Pancreas (tissue), 10 donors: ENCODE results near the gene GLS2. TPM values are rescaled to one million over a fixed set of nuclear protein-coding genes. Genes with fewer than 3 reads are reported as not detected.

Experiments
- ATAC-seq, 4 donors: fragments of 200-7000 bp; cut with Tn5 transposase; one replicate each; pipeline versions ENCODE4 v1.8.0 to v1.9.1; 2020; ENCODE audit warnings: mild to moderate bottlenecking in 4 of 4, moderate library complexity in 4 of 4
- DNase-seq, 6 donors: peaks; one replicate each; pipeline ENCODE4 v3.0.0-alpha.2; 2020
- FAIRE-seq: peaks from 2 replicates; lab custom pipeline; 2012; peaks lifted over from hg19 to GRCh38; lab: Jason Lieb, UNC
- H3K27ac ChIP-seq, 4 donors: fragments of 200-600 bp; sonication (generic); 1 replicate in 3 of 4; 2 replicates in 1 of 4; pipeline versions ENCODE4 v1.5.0 to v1.8.0; 2020
- H3K27me3 ChIP-seq, 4 donors: fragments of 200-600 bp; one replicate each; pipeline ENCODE4 v1.8.0; 2021
- H3K36me3 ChIP-seq, 3 donors: fragments of 200-600 bp; sonication (generic) in 1 of 3; one replicate each; pipeline versions ENCODE4 v1.5.0 to v1.8.0; 2020 to 2021
- H3K4me1 ChIP-seq, 3 donors: fragments of 200-600 bp; one replicate each; pipeline ENCODE4 v1.8.0; 2021
- H3K4me3 ChIP-seq, 4 donors: fragments of 200-600 bp; sonication (generic) in 2 of 4; one replicate each; pipeline versions ENCODE4 v1.5.0 to v1.8.0; 2020 to 2021
- H3K9me3 ChIP-seq, 4 donors: fragments of 200-600 bp; one replicate each; pipeline ENCODE4 v1.8.0; 2021
- CTCF ChIP-seq, 4 donors: fragments of 200-600 bp; sonication (generic) in 3 of 4; IDR thresholded peaks; one replicate each; pipeline versions ENCODE4 v1.5.0 to v1.8.0; 2021; ENCODE audit warnings: antibody characterized with exemption in 4 of 4
- whole genome bisulfite sequencing, 2 donors: extraction: QIAGEN DNeasy Blood & Tissue Kit; methylation state at CpG; one replicate each; pipeline ENCODE4 v1.1.7; 2013; 5-methylcytosine and 5-hydroxymethylcytosine counted together
- intact Hi-C, 3 donors: fragments of 100-400 bp; cut with DNase I; formaldehyde crosslinking; loops; one replicate each; pipeline versions ENCODE4 v1.11.1 to v1.14.2; 2022
- polyA plus RNA-seq, 2 donors: library from polyadenylated mRNA; stranded (reverse); fragments of 200-250 nt; gene quantifications; one replicate each; pipeline ENCODE4 v1.2.3, GENCODE V29; 2013
- total RNA-seq, 6 donors: library from RNA; stranded (reverse); fragmentation: NEBNext Ultra II Directional in 4 of 6; extraction: Animal tissue kit (Norgen Biotek cat#: 25700) in 4 of 6; gene quantifications; one replicate each; pipeline versions ENCODE4 v1.2.1 to v1.2.4, GENCODE V29; 2021 to 2023
- donor health status: healthy with polysubstance abuse.
- donor health status: DM: no; HTN: no; CAD: no; lungs with moderate emphysema.
- donor health status: DM: no; HTN: no; CAD: no.
- donor health status: control.
- donor health status: control.
- donor health status: Bipolar disorder and iron deficiency.
- donor health status: DM: yes; HTN: yes; CAD: no.
- donor health status: DM: no; HTN: no; CAD: no.
- donor health status: DM: no; HTN: no; CAD: no.
- donor health status: DM: yes; HTN: yes; CAD: no.

GLS2 gene
- total and polyA plus RNA-seq, 8 donors, result 14.6 to 49.1 (median 32.9) TPM

GRCh38 chr12:56477521-56478225 lies 10.3 kb downstream of the GLS2 start:
- TF ChIP-seq CTCF (IDR thresholded peaks at IDR 0.05), result no peak
- no peak for FAIRE-seq
- WGBS, 2 donors, result 71 to 82% methylated on average over 6 of the region's 6 CpGs
- H3K9me3 ChIP-seq, result no peaks in the 10 kb centered on the region
- H3K36me3 ChIP-seq, result peaks cover 0 to 9% (median 0%) of the 10 kb centered on the region in 3 donors
- H3K27ac ChIP-seq, result peak overlapping the region; percentile 76 to 85 (median 78)
- H3K4me3 ChIP-seq, result no peak overlapping the region
- no peaks in the 10 kb centered on the region for H3K27me3 ChIP-seq
- peak in 5 of 6 donors; percentile 35 to 79 (median 54) for DNase-seq
- H3K4me1 ChIP-seq, result peaks cover 12 to 21% (median 16%) of the 10 kb centered on the region in 3 donors
- intact Hi-C loops, result no loop called here
- peak; percentile 1 to 5 (median 4) for ATAC-seq

DNA sequence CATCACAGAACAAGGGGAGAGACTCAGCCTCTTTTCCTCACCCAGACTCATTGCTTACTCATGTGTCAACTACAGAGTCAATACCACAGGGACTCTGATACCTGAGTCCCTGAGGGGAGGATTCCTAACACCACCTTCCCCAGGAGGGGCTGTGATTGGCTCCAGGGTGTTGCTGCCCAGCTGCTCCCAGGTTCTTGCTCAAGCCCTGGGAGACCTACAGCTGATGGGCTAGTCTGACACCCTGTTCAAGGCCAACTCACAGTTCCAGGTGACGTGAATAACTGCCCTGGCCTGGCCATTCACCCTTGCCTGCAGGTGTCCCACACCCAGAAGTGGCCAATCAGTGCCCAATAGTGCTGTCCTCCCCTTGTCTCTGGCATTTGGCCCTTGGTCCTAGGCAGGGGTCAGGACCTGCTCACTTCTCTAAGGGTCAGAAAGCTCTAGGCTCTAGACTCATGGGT lies 11.0 kb downstream of the GLS2 start:
- Histone ChIP-seq H3K4me3 (no peak overlapping the region), H3K36me3 (peaks cover 0 to 12% (median 0%) of the 10 kb centered on the region in 3 donors), H3K4me1 (peaks cover 12 to 21% (median 16%) of the 10 kb centered on the region in 3 donors), H3K27me3 (no peaks in the 10 kb centered on the region), H3K27ac (peak overlapping the region; percentile 76 to 85 (median 78)), H3K9me3 (no peaks in the 10 kb centered on the region)
- ATAC-seq (peak; percentile 91 to 97 (median 96)), FAIRE-seq (no peak), DNase-seq (peak; percentile 72 to 97 (median 94))
- intact Hi-C loops, result no loop called here
- TF ChIP-seq CTCF (IDR thresholded peaks at IDR 0.05), result no peak
- WGBS, 2 donors, result 25 to 47% methylated on average over 1 of the region's 1 CpG

DNA sequence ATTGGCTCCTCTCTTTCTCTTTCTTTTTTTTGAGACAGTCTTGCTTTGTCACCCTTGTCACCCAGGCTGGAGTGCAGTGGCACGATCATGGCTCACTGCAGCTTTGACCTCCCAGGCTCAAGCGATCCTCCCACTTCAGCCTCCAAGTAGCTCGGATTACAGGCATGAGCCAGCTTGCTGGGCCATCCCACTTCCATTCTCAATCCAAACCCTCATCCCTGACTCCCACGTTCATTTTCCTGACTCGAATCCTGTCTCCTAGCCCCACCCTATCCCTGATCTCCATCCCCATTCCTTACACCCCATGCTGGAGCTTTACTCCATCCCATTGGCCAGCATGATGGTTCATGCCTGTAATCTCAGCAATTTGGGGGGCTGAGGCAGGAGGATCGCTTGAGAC lies 11.8 kb downstream of the GLS2 start:
- no peaks in the 10 kb centered on the region for H3K27me3 ChIP-seq
- no peak for TF ChIP-seq CTCF (IDR thresholded peaks at IDR 0.05)
- intact Hi-C loops, result no loop called here
- DNase-seq (peak in 1 of 6 donors; percentile 4), ATAC-seq (no peak), FAIRE-seq (no peak)
- H3K27ac ChIP-seq, result peak overlapping the region; percentile 34 to 85 (median 53)
- no peaks in the 10 kb centered on the region for H3K9me3 ChIP-seq
- peaks cover 0 to 18% (median 0%) of the 10 kb centered on the region in 3 donors for H3K36me3 ChIP-seq
- H3K4me3 ChIP-seq, result no peak overlapping the region
- 90 to 91% methylated on average over 6 of the region's 6 CpGs for WGBS, 2 donors
- H3K4me1 ChIP-seq, result peaks cover 12 to 21% (median 16%) of the 10 kb centered on the region in 3 donors

- no peak for TF ChIP-seq CTCF (IDR thresholded peaks at IDR 0.05)
- Histone ChIP-seq H3K27ac (no peak overlapping the region), H3K27me3 (no peaks in the 10 kb centered on the region), H3K4me1 (peaks cover 17 to 30% (median 25%) of the 10 kb centered on the region in 3 donors), H3K36me3 (peaks cover 0 to 18% (median 0%) of the 10 kb centered on the region in 3 donors), H3K9me3 (no peaks in the 10 kb centered on the region), H3K4me3 (no peak overlapping the region)
- no peak for FAIRE-seq
- peak in 2 of 6 donors; percentile 35 to 37 for DNase-seq
- ATAC-seq, result no peak
- intact Hi-C loops, result no loop called here
- 86 to 91% methylated on average over 9 of the region's 9 CpGs for WGBS, 2 donors
These were observed 13.6 kb downstream of the GLS2 start for GRCh38 chr12:56474389-56474788.
